Measurements from ENCODE around the gene CLEC2L.

GRCh38 chr7:139562491-139562890, 39.0 kb downstream of the CLEC2L start:
- TF ChIP-seq, protein P1, sequence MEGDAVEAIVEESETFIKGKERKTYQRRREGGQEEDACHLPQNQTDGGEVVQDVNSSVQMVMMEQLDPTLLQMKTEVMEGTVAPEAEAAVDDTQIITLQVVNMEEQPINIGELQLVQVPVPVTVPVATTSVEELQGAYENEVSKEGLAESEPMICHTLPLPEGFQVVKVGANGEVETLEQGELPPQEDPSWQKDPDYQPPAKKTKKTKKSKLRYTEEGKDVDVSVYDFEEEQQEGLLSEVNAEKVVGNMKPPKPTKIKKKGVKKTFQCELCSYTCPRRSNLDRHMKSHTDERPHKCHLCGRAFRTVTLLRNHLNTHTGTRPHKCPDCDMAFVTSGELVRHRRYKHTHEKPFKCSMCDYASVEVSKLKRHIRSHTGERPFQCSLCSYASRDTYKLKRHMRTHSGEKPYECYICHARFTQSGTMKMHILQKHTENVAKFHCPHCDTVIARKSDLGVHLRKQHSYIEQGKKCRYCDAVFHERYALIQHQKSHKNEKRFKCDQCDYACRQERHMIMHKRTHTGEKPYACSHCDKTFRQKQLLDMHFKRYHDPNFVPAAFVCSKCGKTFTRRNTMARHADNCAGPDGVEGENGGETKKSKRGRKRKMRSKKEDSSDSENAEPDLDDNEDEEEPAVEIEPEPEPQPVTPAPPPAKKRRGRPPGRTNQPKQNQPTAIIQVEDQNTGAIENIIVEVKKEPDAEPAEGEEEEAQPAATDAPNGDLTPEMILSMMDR (IDR thresholded peaks at IDR 0.05): no peak
- no peak for TF ChIP-seq POLR2A (IDR thresholded peaks at IDR 0.05)
